GM19238 (cell line): ENCODE data around the gene MAPKAP1.

Experiments used
- DNase-seq: peaks from one replicate; pipeline ENCODE4 v3.0.0; 2011; ENCODE audit warnings: low spot score; ENCODE audit not compliant: insufficient read length

MAPKAP1 gene

DNA sequence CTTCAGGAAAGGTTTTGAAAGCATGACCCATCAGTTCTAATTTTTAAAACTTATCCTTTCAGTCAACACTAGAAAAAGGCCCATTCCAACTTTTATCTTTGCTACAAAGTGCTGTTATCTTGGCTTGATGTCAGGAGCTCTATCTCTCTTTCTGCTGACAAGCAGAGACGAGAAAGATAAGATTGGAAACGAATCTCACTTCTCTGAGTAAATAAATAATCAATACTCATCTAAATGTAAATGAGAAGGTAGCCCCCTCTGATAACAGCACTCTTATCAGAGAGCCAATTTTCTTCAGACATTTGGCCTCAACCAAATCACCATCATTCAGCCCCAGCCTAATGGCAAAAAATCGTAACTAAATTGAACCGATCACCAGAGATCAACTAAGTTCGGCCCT is 191.7 kb downstream of the MAPKAP1 start:
- no peak for DNase-seq

DNA sequence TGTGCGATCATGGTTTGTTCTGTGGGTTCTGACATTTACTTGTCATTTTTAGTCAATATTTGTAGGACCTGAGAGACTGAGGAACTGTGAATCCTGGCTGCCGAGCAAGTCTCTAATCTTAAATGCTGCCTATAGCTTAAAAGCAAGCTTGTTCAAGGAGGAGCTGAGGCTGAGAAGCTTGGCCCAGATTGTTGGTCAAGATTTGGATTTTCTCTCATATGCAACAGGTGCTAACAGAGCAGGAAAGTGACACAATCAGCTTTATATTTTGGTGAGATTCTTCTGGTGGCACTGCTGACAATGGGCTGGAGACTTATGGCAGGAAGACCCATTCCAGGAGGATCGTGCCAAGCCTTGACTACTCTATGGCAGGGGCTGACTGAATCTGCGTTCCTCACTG is 192.5 kb downstream of the MAPKAP1 start:
- no peak for DNase-seq

DNA sequence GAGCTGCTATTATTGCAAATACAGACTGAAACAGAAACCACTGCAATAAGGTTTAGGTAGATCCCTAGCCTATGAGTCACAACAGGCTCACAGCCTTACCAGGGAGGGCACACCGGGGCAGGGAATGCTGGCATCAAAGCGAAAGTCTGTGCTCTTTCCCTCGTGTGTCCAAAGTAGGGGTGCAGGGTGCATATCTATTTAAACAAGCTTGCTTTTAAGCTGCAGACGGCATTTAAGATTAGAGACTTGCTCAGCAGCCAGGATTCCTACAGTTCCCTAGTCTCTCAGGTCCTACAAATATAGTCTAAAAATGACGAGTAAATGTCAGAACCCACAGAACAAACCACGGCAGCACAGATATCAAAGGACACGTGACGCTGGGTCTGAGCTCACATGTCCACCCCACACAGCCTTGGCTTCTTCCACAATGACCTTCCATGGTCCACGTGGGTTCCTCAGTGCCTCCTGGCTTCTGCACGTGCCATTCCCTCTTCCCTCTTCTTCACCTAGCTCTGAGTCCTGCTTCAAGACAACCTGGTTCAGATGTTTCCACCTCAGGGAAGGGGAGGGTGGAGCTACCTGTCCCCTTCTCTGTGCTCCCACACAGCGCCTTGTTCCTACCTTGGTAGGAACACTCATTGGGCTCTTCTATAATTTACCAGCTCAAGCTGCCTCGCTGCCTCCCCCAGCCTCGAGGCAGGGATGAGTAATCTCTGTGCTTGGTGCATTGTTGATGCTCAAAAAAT is 193.2 kb downstream of the MAPKAP1 start:
- peak; percentile 32 for DNase-seq

DNA sequence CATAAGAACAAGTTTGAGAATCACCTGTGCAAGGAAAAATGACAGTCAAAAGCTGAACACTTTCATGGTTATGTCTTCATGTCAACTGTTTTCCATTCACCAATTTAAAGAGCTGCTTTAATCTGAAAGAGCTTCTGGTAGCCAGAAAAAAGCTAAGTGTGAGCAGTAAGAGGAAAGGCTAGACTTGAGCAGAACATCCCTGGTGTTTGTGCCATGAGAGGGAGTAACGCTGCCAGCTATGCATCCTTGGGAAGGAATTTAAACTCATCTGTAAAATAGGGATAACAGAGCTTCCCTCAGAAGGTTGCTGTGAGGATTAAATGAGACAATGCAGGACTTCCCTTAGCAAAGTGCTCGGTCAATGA is 193.7 kb downstream of the MAPKAP1 start:
- DNase-seq, result no peak

DNA sequence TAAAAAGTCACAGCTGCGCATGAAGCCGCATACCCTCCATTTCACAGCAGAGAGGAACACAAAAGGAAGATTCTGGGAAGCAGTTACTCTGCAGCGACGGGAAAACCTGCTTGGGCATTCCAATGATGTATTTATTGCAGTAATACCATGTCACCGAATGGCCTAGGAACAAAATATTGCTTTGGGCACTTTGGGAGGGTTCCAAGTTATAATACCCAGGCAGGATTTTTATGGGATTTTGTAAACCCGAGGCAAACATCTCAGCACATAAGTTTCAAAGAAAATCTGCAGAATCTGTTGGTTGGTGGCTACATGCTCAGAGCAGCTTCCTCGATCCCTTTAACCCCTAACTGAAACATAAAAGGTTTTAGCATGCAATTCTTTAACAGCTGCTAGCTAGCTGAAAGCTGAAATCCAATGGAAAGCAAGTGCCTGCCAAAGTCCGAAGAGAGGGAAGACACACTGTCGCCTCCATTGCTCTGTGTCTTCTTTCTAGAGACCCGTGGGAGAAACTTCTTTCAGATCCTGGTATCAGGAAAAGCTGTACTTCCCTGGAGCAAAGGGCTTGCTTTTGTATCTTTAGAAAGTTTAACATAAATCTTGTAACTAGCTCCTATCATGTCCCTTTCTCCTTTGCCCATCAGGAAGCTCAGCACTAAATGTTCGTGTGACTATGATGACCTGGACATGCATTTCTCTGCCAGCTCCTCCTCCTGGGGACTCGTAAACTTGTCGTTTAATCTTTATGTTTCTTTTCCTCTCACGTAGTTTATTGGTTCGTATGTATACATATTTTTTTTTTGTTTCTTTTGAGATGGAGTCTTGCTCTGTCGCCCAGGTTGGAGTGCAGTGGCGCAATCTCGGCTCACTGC is 195.0 kb downstream of the MAPKAP1 start:
- no peak for DNase-seq

DNA sequence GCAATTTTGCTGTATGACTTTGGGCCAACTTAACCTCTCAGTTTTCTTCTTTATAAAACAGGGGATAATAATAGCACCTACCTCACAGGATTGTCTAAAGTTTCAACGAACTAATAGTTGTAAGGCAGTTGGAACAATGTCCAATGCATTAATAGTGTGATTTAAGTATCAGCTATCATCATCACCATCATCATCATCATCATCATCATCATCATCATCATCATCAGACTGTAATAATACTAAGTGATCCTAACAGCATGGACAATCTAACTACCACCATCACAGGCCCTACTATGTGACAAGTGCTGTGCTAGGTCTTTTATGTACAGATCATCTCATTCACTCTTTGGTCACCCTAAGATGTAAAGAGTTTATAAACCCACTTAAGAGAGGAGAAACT is 196.0 kb downstream of the MAPKAP1 start:
- DNase-seq, result no peak

DNA sequence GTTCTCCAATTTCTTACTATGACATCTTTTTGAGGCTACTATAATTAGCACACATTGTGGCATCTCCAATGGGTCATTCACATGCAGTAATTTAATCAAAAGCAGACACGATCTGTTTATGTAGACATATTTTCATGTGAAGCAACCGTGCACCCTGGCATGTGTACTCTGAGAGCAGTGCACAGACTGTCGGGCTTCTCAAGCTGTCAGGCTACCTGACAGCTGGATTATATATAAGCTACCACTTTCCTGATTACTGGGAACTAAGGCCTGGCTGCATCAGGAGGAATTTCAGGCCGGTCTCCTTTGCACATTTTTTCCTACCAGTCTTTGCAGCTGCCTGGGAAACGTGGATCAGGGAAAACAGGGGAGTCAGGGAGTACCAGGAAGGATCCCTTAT is 197.5 kb downstream of the MAPKAP1 start:
- DNase-seq, result no peak

DNA sequence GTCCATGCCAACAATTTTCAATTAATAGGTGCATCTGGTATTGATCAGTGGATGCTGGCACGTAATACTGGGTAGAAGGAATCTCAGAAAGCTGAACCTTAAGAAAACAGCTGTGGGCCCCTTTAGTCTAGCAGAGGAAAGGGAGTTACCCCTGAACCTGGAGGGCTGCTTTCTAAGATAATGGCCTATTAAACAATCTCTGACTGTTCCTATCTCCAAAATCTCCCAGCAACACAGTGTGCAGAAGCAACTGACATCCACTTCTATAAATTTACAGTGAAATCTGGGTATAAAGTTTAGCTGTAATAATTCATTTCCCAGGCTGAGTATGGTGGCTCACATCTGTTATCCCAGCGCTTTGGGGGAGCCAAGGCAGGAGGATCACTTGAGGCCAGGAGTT is 198.8 kb downstream of the MAPKAP1 start:
- no peak for DNase-seq

DNA sequence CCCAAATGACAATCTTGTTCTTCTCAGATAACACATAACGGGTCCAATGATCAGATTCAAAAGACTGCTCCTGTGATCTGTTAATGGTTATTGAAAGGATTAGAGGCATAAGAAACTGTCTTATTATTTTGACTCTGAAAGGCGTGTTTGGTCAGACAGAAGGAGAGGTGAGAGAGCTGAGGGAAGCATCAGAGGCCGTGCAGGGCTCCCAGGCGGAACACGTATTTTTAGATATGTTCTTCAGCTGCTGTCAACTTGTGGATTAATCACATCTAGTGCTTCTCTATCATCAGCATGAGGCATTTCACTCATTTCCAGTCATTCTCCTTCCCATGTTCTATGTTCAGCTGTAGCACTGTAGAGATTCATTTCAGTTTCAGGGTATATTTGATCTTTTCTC is 199.8 kb downstream of the MAPKAP1 start:
- DNase-seq, result no peak

DNA sequence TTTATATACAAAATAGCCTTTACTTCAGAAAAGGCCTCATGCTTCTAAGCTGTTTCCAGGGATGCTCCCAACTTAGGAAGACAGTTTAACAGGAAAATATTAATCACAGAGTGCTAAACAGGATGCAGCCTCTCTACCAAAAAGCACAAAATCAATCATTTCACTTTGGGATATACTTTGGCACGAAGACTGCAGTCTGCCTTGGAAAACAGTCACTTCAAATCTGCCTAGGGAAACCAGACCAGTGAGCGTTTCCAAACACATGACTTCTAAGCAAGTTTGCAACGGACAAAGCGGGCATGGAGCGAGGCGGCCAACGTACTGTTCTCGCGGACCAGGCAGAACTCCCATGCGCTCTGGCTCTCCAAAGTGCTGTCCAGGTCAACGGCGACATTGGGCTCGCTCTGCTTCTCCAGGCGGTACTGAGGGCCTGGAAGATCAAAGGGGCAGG is 201.0 kb downstream of the MAPKAP1 start:
- DNase-seq, result no peak

DNA sequence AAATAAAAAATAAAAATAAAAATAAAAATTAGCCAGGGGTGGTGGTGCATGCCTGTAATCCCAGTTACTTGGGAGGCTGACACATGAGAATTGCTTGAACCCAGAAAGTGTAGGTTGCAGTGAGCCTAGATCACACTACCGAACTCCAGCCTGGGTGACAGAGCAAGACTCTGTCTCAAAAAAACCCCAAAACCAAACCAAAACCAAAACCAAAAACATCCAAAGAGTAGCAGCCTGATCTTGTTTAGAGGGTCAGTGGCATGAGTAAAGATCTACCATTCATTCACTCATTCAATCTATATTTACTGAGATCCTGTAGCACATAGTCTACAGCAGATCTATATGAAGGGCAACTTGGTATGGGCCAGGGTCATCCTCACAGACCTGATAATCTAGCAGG is 202.4 kb downstream of the MAPKAP1 start:
- no peak for DNase-seq

DNA sequence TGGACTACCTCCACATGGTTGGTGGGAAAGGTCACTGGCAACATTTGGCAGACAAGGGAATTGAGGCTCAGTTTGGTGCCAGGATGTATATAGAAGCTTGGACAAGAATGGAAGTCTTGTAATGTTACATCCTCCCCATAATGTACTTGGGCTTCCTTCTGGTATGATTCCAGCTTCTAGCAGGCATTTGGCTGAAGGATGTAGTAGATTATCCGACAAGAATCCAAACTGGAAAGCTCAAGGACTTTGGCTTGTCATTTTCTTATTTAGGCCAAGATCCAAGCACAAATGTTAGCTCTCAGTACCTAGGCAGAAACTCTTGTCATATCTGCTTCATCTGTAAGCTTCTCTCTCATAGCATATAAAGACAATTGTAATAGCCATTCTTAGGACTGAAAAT is 209.1 kb downstream of the MAPKAP1 start:
- DNase-seq, result no peak

DNA sequence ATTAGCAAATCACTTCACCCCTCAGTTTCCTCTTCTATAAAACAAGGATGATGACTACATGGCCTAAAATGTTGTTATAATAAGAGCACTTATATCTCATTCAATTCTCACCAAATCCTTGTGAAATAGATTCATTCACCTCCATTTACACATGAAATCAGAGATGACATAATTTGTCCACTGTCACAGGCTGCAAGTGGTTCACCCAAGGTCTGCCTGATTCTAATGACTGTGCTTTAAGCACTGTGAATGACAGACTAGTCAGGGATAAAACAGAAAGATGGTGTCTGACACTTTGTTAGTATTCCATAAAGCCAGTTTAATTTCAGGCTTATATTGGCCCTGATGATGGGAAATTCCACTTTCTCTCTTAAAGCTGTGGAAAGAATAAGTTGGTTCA is 209.5 kb downstream of the MAPKAP1 start:
- DNase-seq, result no peak

DNA sequence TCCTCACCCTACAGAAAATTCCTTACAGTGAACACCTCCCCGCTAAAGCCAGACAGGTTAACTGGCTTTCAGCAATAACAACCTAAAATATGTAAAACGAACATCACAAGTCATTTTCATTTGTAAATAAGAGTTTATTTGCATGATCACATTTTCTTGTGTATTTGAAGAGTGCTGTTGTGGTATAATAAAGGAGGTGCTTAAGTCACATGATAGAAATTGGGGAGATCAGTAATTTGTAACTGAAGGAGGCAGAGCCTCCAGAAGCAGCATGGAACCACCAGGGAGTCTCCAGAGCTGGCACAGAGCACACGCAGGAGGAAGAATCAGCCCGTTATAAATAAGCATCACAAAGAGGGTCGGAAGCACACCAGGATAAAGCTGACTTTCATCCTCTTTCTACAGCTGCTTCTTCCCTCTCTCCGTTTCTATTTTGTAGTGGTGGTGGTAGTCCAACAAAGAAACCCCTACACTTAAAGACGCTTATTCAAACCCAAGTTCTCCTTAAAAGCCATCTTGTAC is 210.6 kb downstream of the MAPKAP1 start:
- DNase-seq, result no peak

DNA sequence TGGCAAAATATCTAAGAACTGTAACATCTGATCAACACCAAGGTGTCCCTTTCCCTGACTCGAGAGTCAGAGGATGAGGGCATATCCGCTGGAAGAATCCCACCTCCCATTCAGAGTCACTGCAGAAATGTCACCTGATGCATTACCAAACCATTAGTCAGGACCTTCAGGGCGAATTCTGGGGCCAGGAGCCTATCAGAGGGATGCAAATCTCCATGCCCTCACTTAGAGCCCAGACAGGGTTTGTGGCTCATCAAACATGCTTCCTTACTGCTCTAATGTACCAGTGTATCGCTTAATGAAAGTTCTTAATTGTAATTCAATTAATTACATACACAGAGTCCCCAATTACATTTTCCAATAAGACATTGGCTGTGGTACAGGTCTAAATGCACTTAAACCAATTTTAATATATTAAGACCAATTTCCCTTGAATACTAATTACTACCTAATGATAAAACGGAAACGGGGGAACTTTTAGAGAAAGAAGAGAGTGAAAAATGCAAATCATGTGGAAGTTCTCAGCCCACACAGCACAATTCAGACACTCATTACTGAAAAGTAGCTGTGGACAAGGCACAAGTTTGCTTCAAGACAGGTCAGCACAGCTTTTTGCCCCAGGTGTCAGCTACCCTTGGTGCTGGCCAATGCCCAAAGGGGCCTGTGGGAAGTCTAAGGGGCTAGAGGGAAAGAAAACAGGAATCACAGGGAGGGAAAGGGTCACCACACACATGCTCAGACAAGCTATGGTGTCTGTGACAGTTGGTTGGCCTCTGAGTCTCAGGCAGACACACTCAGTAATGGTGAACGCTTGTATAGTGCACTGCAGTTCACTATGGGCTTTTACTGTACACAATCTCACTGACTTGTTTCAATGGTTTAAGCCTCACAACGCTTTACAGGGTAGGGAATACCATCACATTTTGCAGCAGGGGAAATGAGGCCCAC is 211.6 kb downstream of the MAPKAP1 start:
- DNase-seq, result peak; percentile 16

DNA sequence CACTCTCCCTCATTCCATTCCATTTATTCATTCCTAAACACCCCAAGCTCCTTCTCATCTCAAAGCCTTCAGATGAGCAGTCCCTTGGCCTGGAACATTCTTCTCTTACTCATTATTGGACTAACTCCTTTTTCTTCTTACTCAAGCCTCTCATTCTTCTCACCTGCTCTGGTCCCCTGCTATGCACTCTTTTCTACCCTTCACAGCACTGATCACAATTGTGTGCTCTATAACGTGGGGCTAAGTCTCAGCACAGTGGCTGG is 212.4 kb downstream of the MAPKAP1 start:
- DNase-seq, result no peak

DNA sequence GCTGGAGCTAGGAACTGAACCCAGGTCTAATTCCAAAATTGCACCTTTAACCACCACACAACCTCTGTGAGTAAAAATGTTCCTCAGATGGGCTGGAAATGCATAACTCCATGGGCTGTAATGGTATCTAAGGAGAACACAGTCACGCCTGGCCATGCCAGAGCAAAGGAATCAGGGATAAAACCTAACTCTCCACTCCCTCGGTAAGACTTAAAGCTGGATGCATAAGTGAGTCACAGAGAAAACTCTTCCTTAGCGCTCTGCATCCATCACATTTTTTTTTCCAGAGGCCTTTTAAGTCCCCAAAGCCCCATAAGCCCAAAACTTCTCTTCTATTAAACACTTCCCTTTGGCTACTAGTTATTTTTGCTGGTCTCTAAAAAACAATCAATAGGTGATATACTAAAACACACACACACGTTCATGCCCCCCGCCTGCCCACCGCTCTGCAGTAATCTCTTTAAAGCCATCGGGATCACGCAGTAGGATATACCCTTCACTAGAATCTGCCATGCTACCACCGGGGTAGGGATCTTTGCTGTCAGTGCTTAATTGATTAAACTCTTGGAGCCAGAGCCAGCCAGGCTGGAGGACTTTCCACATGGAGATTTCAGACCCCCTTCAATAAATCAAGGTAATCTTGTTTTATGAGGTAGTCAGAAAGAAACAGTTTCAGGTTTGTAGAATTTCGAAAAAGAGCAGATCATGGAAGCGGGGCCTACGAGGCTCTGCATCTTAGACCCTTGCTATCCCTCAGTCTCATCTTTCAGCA is 212.9 kb downstream of the MAPKAP1 start:
- no peak for DNase-seq

DNA sequence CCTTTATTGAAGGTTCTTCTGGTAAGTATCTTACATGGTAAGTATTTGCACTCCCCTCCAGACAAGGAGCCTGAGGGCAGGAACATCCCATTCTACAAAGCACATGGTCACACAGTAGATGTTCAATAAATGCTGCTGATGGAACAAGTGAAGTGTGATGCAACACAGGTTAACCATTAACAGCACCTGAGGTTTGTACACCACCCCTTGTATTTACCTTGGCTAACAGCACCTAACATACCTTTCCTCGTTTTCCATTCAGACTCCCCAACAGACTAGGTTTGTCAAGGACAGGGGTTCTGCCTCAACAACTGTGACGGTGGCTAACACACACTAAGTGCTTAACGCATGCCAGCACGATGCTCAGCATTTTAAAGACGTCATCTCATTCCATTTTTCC is 213.6 kb downstream of the MAPKAP1 start:
- no peak for DNase-seq

DNA sequence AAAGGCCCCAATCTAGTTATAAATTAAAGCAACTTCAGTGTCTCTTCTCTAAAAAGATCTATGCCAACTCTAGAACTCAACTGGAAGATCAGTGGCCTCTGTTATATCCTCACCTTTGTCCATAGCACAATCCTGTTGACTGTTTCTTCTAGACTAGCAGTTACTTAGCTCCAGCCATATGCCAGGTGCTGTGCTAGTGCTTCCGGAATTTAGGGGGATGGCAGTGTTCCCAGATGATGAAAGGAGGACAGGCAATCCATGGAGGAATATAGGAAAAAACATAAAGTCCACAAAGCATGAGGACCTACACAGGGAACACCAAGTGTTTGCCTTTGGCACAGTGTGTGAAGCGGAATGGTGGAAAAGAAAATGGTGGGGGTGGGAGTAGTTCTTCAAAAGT is 214.3 kb downstream of the MAPKAP1 start:
- DNase-seq, result no peak

DNA sequence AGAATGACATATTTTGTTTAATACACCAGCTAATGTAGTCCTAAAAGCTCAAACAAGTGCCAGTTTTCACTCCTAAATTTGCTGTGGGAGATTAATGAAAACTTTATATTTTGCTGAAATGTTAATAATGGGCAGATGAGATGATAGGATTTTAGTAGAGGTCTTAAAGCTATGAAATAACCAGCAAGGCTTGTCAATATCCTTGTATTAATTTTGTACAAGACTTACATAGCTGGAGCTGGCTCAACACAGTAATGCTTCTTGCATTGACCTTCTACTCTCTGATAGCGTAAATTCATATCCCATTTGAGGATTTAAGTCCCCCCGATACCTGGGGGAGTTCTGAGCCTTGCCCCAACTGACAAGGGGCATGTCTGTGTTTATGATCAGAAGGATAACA is 219.2 kb downstream of the MAPKAP1 start:
- DNase-seq, result no peak

DNA sequence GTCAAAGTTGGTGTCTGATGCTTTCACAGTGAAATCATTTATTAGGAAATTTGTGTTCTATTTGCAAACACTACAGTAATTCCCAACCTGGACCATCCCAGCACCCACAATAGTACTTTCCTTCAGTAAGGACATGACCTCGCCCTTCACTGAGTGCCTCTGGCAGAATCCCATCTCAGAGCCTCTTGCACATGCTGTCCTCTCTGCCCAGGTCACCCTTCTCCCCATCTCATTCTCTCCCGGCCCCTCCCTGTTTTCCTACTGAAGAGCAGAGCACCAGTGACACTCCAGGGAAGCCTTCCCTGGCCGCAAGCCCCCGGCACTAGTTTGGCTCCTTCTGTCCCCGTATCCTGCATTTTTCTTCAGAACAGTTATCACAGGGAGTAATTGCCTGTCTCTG is 220.4 kb downstream of the MAPKAP1 start:
- no peak for DNase-seq
